GM21529 (cell line): Measurements from ENCODE around the gene PRRX2.
"Not testable (repeated sequence)": the region's sequence is repeated elsewhere in the genome, so short reads cannot be mapped to it uniquely, and the experiment has no call there.

Source experiments
- ATAC-seq: cut with Tn5 transposase; IDR thresholded peaks from one replicate; pipeline ENCODE4 v1.9.1; 2021; ENCODE audit not compliant: unreplicated experiment

Gene PRRX2

DNA sequence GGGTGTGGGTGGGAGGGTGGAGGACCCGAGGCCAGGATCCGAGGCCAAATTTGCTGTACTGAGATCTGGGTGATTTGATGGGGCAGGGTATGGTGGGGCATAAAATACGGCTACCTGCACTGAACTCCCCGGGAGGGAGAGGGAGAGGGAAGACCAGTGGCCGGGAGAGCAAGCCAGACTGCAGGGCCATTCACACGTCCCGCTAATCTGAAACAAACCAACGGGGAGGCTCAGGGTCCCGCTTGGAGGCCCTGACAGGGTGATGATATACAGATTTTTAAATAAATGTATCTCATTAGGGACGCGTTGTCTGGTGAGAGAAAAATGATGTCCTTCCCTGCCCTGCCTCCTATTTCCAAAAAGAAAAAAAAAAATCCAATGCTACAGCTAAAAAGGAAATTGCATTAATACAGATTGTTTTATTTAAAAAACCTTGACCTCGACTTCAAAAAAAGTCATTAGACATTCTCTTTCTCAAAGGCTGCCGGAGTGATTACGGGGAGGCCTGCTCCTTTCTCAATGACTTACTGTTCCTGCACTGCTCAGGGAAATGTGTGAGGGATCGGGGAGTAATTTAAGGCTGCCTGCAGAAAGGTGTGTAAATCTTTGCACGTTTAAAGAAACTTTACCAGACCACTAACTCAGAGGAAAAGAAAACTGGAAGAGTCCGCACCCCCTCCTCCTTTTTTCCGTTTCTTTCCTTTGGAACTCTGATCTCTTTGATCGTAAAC is 11.5 kb upstream of the PRRX2 start:
- ATAC-seq = no peak

DNA sequence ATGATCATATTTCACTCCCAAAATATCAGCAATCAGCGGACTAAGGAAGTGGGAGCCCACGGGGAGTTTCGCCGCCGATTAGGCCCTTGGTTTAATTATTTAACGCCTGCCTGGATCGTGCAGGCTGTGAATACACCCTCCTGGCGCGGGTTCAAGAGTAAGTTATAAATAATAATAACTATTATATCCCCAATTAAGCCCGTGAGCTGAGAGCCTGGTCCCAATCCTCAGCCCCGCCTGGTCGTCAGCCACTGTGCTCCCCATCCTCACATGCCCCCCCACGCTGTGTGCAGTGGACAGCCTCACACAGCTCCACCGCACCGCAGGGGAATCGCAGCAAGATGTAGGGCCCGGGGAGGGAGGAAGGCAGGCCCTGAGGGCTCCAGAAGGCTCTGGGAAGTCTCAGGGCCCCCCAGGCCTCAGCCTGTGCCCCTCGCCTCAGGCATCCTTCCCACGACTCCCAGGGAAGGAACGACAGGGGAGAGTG is 10.8 kb upstream of the PRRX2 start:
- ATAC-seq = no peak

DNA sequence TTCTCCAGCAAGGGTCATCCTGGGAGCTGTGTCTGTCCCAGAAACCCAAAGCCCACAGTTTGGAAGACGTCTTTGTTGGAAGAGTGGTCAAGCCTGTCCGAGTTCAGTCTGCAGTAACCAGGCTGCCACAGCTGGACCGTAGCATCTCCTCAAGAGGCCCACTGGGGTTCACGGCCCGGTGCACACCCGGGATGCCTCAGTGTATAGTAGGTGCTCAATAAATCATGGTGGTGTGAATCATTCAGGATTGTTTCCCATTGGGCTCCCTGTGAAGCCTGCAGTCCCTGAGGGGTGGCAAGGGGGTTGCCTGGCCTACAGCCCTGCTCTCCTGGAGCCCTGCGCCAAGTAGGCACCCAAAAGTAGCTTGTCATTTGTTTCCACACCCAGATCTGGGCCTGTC is 10.3 kb upstream of the PRRX2 start:
- no peak for ATAC-seq

DNA sequence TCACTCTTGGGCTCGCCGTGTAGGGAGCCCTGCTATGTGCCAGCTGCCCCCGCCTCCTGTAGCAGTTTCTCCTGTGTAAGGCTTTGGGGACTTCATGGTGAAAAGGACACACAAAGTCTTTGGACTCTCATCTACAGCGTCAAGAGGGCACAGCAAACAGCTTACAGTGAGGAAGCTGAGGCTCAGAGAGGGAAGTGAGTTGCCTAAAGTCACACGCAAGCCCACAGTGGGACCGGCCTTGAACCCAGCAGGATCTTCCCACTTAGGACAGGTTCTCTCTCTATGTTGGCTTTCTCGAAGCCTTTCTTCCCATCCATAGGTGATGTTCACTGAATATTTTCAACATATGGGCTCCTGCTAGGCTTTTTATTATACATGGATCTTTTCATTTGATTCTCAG is 9.8 kb upstream of the PRRX2 start:
- no peak for ATAC-seq

DNA sequence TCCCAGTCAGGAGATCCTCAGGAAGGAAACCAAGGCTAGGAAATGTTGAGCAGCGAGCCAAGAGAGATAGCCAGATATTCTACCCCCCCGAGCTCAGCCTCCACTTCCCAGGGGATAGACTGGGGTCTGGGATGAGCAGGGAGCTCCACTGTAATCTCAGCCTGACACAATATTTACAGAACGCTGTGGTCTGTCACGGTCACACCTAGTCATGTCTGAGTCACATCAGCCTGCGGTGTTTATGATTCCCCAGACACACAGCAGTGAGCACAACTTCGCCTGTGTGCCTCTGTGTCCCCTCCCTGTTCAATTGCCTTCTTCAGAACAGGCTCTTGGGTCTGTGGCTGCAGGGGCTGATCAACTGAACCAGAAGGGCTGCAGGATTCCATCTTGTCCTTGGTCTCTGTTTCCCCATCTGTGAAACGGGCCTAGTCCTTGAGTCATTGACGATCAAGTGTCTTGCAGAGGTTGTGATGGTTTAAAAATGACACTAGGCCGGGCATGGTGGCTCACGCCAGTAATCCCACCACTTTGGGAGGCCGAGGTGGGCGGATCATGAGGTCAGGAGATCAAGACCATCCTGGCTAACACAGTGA is 8.6 kb upstream of the PRRX2 start:
- ATAC-seq = no peak

DNA sequence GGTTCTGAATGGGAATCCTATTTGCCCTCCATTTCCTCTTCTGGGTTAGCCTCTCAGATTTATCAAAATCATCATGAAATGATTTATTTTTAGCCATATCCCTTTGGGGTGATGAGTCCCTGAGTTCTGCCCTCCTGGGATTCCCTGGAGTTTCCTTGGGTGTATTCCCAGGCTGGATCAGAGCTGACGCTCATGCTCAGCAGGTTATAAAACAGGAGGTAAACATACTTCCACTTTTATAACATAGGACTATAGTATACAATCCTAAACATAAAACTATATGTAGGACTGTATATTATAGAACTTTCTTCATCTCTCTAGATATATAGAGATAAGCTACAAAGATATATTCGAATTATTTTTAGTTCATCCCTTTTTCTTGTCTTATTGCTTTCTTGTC is 4.4 kb upstream of the PRRX2 start:
- no peak for ATAC-seq

DNA sequence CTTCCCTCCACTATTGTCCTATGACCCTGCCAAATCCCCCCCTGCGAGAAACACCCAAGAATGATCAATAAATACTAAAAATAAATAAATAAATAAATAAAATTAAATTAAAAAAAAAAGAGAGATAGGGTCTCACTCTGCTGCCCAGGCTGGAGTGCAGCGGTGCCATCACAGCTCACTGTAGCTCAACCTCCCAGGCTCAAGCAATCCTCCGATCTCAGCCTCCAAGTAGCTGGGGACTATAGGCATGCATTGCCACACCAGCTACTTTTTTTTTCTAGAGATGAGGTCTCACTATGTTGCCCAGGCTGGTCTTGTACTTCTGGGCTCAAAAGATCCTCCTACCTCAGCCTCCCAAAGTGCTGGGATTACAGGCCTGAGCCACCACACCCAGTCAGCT is 3.2 kb upstream of the PRRX2 start:
- not testable (repeated sequence) for ATAC-seq

DNA sequence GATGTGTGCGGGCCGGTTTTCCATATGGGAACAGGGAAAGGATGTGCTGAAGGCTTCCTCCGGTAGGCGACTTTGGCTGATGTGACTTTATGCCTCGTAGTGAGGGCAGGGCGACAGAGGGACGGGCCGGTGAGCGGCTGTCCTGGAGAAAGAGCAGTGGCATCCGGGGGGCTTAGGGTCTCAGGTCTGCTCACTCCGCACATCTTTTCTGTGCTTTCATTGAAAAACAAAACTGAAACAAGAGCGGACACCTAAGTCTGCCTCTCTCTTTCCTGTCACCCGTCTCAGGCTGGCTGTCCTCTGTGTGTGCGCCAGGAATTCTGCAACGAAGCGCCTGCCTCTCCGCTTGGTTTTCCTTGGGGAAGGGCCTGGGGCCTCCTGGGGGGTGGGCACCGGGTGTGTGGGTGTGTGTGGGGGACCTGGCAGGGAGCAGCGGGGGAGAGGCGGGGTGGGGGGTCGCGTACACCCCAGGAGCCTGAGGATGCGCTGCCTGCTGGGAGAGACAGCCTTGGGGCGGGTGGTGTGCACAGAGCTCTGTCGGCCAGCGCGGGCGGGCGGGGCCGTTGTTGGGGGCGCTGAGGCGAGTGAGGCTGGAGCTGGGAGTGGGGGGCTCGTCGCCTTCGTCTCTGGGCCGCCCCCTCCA is 580 bp upstream of the PRRX2 start:
- no peak for ATAC-seq

DNA sequence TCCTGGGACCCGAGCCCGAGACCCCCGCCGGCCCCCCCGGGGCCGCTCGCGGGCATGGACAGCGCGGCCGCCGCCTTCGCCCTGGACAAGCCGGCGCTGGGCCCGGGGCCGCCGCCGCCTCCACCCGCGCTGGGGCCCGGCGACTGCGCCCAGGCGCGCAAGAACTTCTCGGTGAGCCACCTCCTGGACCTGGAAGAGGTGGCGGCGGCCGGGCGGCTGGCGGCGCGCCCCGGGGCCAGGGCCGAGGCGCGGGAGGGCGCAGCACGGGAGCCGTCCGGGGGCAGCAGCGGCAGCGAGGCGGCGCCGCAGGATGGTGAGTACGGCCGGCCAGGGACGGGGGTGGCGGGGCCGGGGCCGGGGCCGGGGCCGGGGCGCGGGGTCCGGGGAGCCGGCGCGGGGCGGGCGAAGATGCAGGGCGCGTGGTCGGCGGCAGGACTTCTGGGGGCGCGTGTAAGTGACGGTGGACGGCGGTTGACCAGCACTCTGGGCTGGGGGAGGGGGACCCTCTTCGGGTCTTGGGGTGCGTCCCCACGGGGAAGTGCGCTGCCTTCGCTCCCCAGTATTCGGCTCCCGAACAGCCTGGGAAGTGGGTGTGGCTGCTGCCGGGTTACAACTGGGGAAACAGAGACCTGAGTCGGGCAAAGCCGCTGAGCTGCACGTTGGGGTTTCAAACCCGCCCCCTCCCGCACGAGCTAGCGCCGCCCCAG is 520 bp downstream of the PRRX2 start:
- no peak for ATAC-seq

DNA sequence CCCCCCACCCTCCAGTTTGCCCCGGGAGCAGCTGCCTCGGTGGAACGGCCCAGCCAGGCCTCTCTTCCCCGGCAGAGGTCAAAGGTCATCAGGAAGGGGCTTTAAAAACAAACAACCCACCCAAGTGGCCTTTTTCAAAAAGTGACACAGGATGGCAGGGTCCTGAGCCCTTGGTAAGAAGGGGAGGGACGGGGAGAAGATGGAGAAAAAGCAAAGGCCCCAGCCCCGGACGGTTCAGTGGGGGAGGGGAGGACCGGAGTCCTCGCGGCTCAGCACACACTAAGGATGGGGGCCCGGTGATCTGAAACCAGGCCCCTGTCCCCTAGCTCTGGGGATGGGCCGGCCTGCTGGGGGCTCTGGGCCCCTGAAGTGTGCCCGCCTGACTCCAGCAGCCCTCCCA is 1.1 kb downstream of the PRRX2 start:
- ATAC-seq = no peak

DNA sequence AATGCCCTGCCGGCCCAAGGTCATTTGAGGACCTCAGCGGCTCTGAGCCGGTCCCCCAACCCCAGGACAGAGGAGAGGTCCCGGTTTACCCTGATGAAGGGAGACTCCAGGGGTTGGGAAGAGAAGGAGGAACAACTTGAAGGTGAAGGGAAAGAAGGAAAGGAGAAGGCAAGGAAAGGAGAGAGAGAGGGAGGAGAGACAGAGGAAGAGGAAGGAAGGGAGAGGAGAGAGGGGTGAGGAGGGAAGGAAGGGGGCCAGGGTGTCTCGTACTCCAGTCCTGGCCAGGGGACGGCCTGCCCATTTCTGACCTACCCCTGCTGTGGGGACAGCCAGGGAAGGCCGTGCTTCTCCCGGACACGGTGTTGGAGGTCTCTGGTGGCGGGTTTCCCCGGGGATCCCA is 1.9 kb downstream of the PRRX2 start:
- no peak for ATAC-seq

DNA sequence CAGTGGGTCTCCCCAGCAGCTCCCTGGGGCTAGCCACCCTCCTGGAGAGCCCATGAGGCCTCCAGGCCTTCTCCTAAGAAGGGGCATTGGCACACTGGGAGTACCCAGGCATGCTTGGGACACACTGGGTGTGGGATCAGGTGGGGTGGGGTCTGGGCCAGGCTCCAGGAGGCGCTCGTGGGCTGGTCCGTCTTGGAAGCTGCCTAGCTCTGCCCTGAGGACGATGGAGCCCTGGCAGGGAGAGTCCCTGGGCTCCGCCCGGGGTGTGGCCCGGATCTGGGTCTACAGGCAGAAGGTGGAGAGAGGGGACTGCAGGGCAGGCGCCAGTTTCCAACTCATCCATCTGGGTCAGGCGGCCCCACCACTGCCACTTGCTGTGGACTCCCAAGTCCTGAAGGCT is 2.4 kb downstream of the PRRX2 start:
- ATAC-seq = no peak

DNA sequence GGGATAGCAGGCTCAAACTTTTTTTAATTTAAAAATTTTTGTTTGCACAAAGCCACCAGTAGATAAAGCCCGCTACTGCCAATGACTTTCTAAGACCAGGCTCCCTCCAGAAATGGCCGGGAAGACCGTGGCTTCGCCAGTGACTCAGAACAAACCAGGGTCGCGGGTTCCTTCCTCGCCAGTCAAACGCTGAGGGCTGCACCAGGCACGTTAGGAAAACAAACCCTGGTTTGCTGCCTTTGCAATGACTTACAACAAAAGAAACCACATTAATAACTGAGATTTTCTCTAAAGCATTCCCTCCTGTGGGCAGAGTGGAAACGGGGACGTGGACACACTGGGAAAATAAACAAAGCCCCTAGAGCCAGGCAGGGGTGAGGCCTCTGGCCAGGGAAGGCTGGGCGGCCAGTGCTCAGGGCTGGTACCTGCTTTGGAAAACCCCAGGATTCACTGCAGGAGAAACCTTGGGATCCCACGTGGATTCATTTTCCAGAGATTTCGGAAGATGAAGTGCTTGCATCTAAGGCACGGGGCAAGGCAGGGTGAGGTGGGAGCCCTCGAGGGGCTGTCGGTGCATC is 3.8 kb downstream of the PRRX2 start:
- no peak for ATAC-seq

DNA sequence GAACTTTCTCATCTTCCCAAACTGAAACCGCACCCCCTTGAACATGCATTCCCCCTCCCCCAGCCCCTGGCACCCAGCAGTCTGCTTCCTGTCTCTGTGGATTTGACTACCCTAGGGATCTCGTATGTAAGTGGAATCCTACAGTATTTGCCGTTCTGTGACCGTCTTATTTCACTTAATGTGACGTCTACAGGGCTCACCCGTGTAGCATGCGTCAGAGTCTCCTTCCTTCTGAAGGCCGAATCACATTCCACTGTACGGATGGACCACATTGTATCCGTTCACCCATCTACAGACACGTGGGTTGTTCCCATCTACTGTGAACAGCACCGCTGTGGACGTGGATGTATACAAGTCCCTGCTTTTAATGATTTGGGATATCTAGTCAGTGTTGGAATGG is 4.5 kb downstream of the PRRX2 start:
- ATAC-seq = no peak

DNA sequence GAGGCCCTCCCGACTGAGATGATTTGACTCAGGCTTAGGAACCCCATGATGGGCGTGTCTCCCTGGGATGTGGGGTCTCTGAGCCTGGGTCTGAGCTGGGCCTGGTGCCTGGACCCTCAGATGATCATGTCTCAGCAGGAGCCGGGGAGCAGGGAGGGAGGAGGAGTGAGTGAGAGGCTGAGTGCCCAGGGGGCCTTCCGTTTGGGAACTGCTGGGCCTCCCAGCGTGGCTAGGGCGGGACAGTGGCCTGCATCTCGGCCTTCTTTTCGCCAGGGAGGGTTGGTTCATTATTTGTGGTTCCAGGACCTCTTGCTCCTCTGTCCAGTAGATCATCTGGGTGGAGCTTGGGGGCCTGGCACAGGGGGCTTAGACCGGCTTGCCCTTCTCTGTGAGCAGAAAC is 5.6 kb downstream of the PRRX2 start:
- ATAC-seq = no peak

DNA sequence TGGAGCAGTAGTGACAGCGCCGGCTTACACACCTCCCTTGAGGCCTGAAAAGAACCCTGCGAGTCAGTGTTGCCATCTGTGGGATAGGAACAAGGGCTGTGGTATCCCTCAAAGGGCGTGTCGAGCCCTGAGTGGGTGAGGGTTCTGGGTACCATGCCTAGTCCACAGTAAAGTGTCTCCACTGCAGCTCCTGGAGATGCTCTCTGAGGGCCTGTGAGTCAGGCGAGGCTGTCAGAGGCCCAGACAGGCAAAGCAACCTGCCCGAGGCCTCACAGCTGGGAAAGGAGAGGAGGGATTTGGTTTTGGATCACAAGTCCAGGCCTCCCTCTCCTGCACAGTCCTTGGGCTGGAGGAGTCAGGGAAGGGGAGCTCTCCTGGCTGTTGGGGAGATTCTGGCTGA is 6.1 kb downstream of the PRRX2 start:
- ATAC-seq = no peak

DNA sequence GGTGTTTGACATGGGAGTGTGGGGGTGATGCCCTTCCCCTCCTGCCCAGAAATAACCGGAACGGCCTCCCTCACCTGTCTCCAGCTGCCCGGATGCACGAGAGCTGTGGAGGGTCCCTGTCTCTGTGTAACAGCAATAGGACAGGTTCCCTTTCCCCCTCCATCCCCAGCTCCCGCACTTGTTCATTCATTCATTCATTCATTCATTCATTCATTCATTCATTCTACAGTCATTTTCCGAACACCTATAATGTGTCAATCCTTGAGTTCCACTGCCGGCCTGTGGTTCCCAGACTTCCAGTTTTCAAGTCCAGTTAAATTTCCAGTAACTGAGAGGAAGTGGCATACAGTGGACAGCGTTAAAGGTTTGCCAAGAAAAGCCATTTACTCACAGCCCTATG is 7.3 kb downstream of the PRRX2 start:
- no peak for ATAC-seq

DNA sequence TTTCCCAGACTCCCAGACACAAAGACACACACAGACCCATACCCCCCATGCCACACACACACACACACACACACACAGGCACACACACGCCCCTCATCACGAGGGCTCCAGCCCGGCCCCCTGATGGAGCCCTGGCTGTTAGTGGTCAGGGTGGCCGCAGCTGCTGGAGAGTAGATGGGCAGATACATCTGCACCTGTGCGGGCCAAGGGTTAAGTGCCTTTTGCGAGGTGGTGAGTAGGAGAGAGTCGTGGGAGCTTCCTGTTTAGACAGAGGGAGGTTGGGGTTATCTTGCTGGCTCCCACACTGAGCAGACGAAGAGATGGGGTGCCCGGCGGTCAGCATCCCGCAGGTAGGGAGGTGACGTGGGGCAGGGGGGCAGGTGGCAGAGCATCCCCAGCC is 8.2 kb downstream of the PRRX2 start:
- ATAC-seq = no peak

DNA sequence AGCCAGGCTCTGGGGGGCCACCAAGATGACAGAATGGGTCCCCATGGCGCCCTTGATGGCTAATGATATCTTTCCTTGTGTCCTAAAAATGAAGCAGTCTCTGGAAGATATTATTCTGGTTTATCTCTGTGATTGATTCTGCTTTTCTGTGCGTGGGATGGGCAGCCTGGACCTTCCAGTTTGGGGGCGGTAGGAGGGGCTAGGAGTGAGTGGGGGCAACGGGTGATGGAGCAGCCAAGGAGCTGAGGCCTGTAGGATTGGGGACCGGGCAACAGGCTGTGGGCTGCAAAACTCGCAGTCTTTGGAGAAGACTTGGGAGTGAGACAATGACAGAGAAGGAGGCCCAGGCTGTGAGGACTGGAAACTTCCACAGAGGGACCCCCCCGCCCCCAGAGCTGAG is 8.8 kb downstream of the PRRX2 start:
- no peak for ATAC-seq

DNA sequence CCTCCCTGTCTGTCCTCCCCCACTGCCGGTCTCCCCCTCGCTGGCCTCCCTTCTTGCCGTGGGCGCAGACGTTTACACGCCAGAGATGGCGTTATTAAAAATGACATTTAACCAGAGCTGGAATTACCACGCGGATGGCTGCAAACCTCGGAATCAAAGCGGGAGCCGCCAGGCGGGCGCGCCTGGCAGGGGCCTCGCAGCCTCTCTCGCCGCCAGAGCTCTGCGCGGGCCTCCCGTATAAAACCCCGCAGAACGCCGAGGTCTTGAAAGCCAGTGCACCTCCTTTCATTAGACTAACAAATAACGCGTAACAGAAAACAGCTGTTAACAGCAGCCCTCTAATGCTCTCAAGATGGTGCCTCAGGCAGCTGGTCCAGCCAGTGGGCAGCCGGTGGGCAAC is 10.2 kb downstream of the PRRX2 start:
- ATAC-seq = no peak

DNA sequence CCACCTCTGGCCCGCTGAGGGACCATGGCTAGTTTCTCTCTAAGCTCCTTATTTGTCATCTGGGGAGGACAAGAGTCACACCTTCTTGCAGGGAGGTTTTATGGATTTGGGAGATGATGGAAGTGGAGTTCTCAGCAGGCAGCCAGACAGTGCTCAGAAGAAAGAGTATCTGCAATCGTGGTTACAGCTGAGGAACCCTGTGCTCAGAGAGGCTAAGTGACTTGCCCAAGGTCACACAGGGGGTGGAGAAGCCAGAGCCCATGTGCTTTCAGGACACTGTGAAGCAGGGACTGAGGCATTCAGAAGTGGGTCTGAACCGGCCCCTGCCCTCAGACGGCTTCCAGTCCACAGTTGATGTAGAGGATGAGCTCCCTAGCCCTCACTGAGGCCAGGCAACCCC is 10.8 kb downstream of the PRRX2 start:
- no peak for ATAC-seq

DNA sequence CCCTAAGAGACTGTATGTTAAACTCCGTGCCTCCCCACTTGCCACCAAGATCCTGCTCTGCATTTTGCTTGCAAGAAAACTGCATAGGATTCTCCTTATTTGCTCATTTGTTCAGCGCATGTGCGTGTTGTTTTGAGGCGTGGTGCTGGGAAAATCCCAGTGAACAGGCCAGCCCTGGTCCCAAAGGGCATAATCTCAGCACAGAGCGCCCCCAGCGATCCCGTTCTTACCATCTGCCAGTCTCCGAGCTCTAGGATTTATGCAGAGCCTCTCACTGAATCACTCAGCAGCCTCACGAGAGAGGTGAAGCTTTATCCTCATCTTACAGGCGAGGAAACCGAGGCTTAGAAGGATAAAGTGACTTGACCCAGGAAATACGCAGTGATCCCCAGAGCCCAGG is 11.5 kb downstream of the PRRX2 start:
- ATAC-seq = no peak
